Limb (tissue), 2 donors: ENCODE results near the gene LAMC3.
A peak's percentile ranks its signal among the peaks of the same experiment; 100 is the strongest.

Source experiments
- DNase-seq, 2 donors: peaks; one replicate each; pipeline ENCODE4 v3.0.0-alpha.2; 2016; ENCODE audit errors: extremely low spot score in 2 of 2

Gene LAMC3

DNA sequence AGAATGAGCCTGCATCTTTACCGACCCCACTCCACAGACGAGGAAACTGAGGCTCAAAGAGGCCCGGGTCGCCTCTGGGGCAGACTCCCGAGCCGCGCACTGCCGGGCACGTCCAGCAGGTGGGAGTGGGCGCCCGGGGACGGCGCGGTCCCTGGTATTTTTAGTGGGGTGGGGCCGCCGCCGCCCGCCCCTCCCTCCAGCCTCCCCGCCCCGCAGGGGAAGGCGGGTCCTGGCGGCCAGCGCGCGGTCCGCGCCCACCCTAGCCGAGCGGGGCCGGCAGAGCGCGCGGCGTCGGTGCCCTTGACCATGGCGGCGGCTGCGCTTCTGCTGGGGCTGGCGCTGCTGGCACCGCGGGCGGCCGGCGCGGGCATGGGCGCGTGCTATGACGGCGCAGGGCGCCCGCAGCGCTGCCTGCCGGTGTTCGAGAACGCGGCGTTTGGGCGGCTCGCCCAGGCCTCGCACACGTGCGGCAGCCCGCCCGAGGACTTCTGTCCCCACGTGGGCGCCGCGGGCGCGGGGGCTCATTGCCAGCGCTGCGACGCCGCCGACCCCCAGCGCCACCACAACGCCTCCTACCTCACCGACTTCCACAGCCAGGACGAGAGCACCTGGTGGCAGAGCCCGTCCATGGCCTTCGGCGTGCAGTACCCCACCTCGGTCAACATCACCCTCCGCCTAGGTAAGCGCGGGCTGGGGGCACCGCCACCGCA is at the start of gene LAMC3:
Gene LAMC3, plus strand, starts transcription at position 266 of the 710 bp plus-strand sequence. Its CDS starts 41 bp downstream, at position 307.
- DNase-seq, result peak in 1 of 2 donors; percentile 56

DNA sequence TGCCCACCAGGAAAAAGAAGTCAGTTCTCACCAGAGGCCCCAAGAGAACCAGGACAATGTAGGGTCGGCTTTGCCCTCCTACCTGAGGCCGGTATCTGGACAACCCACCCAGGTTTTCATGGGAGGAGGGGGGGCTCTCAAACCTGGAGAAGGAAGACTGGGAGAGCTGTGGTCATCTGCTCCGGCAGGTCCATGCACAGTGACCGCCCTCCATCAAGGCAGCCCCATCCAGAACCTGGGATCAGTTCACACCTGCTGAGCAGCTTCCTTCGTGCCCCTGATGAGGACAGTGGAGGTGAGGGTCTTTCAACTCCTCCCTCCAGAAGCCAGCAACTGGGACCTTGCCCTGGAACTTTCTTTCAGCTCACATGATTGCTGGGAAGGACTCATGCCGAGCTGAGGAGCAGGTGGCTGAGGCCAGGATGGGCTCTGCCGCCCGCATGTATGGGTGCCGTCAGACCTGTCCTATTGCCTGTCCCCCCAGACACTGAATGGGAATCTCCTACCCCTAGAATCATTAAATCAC is 49.1 kb upstream of the LAMC3 start:
- no peak for DNase-seq

DNA sequence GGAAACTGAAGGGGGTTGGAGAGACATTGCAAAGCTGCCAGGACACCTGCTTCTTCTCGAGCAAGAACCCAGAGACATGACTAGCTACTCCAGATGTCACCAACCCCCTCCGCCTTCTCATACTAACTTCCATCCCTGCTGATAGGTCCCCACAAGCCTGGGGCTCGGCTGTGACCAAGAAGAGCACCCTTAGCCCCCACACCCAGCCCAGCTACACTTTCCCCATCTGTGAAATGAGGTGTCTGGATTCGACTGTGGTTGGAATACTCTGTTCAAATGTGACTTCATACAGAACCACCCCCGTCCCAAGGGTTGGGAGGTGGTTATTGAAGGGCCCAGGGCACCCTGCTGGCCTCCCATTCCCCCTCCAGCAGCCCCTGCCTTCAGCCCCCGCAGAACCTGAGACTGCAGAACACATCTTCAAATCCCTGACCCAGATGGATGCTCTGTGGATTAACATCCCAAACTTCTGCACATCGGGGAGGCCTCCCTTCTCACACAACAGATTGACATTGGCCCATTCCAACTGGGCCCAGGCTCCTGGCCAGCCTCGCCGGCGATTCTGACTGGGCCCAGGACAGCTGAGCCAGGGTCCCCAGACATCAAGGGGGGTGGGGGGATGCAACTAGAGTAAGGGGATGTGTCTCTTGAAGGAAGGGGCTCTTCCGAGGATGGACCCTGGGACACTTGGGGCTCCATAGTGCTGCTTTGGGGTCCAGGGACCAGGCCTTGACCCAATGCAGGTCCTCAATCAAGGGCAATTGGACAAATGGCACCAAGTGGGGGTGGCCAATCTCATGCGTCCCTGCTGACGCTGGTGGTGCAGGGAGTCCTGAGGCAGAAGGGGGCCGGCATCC is 48.2 kb upstream of the LAMC3 start:
- no peak for DNase-seq

DNA sequence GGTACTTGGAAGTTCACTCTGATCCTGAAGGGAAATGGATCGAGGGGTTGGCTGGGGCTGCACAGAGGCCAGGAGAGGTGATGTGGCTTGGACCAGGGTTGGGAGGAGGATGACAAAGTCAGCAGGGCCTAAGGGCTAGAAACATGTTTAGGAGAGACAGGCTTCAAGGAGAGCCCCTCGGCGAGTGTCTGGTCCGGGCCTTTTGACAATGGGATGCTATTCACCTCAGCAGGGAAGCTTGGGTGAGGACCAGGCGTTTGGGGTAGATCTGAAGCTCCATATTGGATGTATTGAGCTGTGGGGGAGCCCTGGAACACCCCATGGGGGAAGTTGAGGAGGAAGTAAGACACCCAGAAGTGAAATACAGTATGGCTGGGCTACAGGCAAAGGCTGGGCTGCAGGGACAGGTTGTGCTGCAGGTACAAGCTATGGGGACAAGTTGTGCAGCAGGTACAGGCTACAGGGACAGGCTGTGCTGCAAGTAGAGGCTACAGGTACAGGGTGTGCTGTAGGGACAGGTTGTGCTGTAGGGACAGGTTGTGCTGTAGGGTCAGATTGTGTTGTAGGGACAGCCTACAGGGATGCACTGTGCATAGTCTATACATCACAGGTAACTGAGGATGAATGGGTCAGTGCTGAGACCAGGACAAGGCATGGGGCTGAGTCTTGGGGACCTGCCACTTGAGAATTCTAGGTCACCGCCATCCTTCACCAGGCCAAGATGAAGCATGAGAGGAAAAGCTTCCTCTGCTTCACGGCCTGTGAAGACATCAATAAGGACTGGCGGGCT is 47.3 kb upstream of the LAMC3 start:
- no peak for DNase-seq

DNA sequence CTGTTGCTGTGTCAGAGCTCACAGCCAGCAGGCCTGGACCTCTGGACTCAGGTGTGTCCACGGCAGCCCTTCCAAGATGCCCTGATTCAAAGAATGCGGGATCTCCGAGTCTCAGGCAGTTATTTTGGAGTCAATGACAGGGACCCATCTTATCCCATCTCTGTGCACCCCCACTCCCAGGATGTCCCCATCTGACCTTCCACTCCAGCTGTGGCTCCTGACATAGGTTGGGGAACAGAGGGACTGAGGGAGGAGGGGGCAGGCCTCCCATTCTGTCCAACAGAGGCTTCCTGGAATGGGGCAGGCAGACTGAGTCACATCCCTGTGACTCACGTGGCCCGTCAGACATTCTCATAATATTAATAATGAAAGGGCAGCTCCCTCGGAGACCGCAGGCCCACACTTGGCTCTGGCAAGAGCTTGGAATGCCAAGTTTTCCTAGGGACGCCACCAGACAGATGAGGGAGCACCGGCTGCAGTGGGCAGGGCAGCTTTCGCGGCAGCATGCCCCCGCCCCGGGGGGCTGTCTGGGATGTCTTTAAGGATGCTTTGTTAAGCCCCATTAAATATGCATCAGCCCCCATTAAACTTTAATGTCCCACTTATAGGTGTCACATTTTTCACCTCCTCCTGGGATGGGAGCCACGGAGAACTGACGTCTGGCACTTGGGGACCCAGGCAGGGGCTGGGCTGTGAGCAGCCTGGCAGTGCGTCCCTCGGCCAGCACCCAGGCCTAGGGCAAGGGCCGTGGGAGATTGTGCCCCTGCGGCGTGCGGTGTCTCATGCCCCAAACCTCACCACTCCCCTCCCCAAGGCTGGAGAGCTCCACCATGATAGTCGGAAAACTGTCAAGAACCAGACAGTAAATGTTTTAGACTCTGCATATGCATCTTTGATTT is 46.3 kb upstream of the LAMC3 start:
- no peak for DNase-seq

DNA sequence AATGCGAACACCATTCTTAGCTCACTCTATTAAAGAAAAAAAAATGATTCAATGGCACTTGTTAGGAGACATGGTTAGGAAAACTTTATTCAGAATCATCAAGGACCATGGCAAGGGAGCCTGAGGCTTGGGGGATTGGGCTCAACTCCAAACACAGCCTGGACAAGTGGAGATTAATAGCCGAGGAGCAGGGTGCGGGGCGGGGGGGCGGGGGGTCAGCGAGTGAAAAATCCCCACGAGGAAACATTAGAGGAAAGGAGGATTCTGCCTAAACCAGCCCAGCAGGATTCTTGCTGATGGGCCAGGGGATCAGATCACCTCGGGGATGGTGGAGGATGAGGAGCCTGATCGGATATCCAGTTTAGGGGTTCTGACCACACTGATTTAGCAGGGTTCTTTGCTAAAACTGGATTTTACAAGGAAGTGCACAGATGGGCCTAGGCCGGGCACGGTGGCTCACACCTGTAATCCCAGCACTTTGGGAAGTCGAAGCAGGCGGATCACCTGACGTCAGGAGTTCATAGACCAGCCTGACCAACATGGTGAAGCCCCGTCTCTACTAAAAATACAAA is 45.6 kb upstream of the LAMC3 start:
- no peak for DNase-seq

DNA sequence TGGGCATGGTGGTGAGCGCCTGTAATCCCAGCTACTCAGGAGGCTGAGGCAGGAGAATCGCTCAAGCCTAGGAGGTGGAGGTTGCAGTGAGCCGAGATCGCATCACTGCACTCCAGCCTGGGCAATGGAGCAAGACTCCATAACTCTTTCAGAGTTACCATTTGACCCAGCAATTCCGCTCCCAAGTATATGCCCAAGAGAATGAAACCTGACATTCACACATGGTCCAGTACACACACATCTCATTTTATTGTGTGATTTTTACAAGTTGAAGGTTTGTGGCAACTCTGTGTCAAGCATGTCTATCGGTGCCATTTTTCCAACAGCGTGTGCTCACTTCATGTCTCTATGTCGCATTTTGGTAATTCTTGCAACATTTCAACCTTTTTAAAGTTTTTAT is 45.1 kb upstream of the LAMC3 start:
- DNase-seq, result no peak

DNA sequence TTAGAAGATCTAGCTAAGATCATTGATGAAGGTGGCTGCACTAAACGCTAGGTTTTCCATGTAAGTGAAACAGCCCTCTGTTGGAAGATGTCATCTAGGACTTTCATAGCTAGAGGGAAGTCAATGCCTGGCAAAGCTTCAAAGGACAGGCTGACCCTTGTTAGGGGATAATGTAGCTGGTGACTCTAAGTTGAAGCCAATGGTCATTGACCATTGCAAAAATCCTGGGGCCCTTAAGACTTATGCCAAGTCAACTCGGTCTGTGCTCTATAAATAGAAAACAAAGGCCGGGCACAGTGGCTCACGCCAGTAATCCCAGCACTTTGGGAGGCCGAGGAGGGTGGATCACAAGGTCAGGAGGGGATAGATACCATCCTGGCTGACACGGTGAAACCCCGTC is 43.3 kb upstream of the LAMC3 start:
- no peak for DNase-seq

DNA sequence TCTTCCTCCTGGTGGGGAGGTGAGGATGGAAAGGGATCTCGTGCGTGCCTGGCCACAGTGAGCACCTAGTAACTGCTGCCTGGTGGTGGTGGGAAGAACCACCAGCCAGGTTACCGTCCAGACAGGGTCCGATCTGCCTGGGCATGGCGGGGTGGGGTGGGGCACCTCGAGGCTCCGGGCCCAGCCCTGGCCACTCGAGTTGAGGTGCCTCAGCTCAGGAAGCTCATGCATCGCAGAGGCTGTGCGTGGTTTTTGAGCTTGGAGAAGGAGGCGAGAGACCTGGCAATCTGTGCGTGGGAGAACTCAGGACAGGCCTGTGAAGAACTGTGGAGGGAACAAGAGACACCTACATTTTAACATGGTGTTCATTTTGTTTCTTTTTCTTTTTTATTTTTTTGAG is 38.9 kb upstream of the LAMC3 start:
- no peak for DNase-seq

DNA sequence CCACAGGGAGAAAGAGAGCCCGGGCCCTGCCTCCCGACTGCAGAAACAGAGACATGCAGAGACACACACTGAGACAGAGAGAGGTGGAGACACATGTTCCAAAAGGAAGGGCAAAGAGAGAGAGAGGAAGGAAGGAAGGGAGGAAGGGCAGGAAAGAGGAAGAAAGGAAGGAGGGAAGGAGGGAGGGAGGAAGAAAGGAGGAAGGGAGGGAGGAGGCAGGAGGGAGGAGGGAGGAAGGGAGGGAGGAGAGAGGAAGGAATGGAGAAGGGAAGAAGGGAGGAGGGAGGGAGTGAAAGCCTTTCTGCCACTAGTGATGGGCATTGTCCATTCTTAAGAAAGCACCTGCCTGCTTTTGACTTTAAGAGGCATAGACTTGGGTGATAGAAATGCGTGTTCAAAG is 38.1 kb upstream of the LAMC3 start:
- DNase-seq, result no peak

DNA sequence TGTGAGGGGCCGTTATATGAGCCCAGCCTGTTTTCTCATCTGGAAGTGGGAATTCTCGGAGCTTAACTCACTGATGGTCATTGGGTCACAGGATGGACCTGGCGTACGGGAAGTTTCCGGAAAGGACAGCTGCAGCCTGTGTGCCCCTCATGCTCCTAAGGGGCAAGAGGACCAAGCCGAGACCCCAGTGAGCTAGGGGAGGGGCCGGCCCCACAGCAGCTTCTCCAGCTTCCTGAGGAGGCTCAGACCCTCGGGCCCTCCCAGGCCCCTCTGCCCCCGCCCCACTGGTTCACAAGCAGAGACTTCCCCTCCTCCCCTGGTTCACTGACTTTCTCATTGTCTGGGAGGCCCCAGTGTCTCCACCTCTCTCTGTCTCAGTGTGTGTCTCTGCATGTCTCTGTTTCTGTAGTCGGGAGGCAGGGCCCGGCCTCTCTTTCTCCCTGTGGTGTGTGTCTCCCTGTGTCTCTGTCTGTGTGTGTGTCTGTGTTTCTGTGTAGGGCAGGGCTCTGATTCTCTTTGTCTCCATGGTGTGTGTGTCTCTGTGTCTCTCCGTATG is 37.6 kb upstream of the LAMC3 start:
- no peak for DNase-seq

DNA sequence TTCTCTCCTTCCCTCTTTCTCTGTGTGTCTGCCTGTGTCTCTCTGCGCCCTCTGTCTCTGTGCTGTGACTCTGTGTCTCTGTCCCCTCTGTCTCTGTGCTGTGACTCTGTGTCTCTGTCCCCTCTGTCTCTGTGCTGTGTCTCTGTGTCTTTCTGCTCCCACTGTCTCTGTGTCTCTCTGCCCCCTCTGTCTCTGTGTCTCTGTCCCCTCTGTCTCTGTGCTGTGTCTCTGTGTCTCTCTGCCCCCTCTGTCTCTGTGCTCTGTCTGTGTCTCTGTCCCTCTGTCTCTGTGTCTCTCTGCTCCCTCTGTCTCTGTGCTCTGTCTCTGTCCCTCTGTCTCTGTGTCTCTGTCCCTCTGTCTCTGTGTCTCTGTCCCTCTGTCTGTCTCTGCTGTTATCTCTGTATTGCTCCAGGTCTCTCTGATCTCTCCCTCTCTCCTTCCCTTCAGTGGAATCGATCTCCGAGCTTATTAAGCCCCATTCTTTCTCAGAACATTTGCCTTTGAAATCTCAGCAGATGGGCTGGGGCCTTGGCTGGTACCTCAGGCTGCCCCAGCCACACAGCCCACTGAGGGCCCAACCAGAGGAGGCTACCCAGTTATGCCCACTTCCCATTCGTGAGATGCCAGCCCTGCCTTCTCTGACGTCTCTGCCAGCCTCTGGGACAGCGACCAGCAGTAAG is 36.6 kb upstream of the LAMC3 start:
- no peak for DNase-seq

DNA sequence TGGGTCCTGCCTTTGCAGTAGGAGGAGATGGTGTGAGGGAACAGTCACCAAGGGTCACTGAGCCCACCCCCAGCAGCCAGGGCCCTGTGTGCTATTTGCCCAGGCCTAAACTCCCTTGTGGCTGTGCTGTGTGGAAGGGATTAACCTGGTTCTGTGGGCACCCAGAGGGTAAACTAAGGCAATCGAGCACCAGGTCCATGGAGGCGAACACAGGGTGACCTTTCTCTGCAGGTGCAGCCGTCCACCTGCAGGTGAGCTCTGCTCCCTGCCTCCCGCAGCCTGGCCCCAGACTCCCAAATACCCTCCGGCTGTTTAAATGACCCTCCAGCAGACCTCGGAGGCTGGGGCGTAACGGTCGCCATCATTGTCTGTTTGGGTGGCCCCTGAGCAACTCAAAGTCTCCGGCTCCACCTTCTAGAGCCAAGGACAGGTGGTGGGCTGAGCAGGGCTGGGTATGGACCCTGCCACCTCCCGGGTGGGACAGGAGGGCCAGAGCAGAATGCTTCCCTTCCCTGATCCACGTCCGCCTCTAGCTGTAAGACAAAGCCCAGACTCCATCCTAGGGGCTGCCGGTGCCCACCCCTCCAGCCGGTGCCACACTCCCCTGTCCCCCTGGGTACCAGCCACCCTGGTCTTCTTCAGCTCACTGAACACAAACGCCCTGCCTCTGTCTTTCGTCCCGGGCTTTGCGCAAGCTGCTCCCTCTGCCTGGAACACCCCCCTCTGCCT is 35.9 kb upstream of the LAMC3 start:
- no peak for DNase-seq

DNA sequence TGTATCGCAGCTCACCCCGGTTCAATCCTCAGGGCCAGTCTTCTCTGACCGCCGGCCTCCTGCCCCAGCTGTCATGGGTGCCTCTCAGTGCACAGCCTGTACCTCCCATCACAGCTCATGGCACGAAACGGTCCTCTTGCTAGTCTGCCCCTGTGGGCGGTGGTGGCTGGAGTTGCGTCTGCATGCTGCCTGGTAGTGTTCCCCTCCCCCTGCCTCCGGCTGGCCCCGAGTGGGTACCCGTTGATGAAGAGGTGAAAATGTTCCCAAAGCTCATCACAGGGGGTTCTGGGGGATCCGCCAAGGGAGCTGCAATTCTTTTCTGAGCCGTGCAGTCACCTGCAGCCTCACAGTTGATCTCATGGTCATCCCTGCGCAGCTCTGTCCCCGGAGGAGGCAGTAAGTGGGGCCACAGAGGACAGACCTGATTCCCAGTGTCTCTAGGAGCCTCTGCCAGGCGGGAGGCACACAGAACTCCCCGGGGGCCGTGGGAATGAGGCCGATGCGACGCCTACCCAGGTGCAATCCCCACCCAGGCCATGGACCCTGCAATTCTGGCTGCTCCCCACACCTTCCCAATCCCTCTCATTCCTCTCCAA is 35.2 kb upstream of the LAMC3 start:
- no peak for DNase-seq

DNA sequence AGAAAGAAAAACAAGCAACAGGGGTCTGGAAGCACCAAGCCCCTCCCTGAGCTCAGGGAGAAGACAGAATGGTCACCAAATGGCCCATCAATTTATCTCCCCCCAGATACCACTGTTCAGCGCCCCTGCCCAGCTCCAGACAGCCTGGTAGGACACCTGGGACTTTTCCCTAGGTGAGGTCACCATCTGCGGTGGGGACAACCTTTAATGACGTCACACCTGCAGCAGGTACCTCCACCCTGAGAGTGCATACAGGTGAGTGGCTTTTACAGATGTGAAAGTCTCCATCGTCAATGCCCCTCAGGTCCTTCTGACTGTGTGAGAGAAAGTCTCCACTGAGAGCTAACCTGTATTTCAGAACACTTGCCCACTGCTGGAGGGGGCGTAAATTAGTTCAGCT is 34.3 kb upstream of the LAMC3 start:
- DNase-seq, result no peak

DNA sequence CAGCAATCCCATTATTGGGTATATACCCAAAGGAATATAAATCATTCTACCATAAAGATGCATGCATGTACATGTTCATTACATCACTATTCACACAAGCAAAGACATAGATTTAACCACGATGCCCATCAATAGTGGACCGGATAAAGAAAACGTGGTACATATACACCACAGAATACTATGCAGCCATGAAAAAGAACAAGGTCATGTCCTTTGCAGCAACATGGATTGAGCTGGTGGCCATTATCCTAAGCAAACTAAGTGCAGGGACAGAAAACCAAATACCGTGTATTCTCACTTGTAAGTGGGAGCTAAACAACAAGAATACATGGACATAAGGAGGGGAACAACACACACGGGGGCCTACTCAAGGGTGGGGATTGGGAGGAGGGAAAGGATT is 33.8 kb upstream of the LAMC3 start:
- DNase-seq, result no peak

DNA sequence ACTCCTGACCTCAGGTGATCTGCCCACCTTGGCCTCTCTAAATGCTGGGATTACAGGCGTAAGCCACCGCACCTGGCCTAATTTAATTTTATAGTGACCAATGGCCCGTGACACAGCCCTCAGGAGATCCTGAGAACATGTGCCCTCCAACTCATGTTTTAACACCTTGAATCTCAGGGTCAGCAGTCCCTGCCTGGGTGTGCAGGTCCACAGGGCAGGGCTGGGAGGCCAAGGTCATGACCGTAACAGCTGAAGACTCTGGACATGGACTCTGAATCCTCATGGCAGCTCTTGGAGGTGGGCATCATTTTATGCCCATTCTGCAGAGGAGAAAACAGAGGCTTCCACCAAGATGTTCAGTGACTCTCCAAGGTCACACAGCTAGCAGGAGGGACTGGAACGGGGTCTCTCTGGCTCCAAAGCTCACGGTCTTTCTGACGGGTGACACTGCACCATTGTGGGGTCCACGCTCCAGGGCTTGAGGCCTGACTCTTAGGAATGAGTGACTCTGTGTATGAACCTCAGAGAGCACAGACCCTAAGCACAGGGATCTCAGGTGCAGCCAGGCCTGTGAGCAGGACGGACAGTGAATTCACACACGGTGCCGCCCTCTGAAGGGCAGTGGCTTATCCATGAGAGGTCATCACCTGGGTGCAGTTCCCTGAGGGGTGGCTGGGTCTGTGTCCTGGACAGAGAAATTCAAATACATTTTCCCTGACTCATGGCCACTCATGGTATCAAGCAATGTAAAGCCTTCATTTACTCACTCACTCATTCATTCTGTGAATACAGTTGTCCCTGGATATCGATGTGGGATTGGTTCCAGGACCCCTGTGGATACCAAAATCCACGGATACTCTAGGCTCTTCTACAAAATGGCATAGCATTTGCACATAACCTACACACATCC is 32.8 kb upstream of the LAMC3 start:
- DNase-seq, result no peak
